Activated T-helper 9 cell treated with anti-CD3 and anti-CD28 coated beads, Interleukin-2, amount 50 U/mL, for 16 hours (primary cell): ENCODE measurements around the gene ARHGEF28.

ENCODE experiments used
- DNase-seq: peaks from one replicate; pipeline ENCODE4 v3.0.0-alpha.2; 2020; ENCODE audit warnings: low read depth

ARHGEF28 gene

GRCh38 chr5:73943397-73943796, 317.4 kb downstream of the ARHGEF28 start:
- no peak for DNase-seq

- DNase-seq: no peak
These were observed 318.6 kb downstream of the ARHGEF28 start for GRCh38 chr5:73944581-73944980.

GRCh38 chr5:73945505-73945904, 319.5 kb downstream of the ARHGEF28 start:
- DNase-seq: no peak

GRCh38 chr5:73946278-73946677, 320.3 kb downstream of the ARHGEF28 start:
- DNase-seq: no peak

- DNase-seq: no peak
These were observed 321.1 kb downstream of the ARHGEF28 start for GRCh38 chr5:73946919-73947602.

- no peak for DNase-seq
These were observed 322.1 kb downstream of the ARHGEF28 start for GRCh38 chr5:73947906-73948640.

- no peak for DNase-seq
These were observed 322.7 kb downstream of the ARHGEF28 start for GRCh38 chr5:73948720-73949119.

- no peak for DNase-seq
These were observed 324.5 kb downstream of the ARHGEF28 start for GRCh38 chr5:73950441-73950873.

- no peak for DNase-seq
These were observed 325.0 kb downstream of the ARHGEF28 start for GRCh38 chr5:73950912-73951430.

- no peak for DNase-seq
These were observed 326.9 kb downstream of the ARHGEF28 start for GRCh38 chr5:73952872-73953271.

GRCh38 chr5:73954381-73954780, 328.4 kb downstream of the ARHGEF28 start:
- no peak for DNase-seq

GRCh38 chr5:73955271-73955846, 329.4 kb downstream of the ARHGEF28 start:
- DNase-seq: no peak

- no peak for DNase-seq
These were observed 331.5 kb downstream of the ARHGEF28 start for GRCh38 chr5:73957397-73958001.

- no peak for DNase-seq
These were observed 332.0 kb downstream of the ARHGEF28 start for GRCh38 chr5:73958037-73958436.

GRCh38 chr5:73960023-73960422, 334.0 kb downstream of the ARHGEF28 start:
- no peak for DNase-seq

- no peak for DNase-seq
These were observed 334.4 kb downstream of the ARHGEF28 start for GRCh38 chr5:73960426-73960825.

- DNase-seq: no peak
These were observed 336.9 kb downstream of the ARHGEF28 start for GRCh38 chr5:73962801-73963425.

GRCh38 chr5:73964352-73964865, 338.4 kb downstream of the ARHGEF28 start:
- no peak for DNase-seq

GRCh38 chr5:73966451-73966850, 340.5 kb downstream of the ARHGEF28 start:
- no peak for DNase-seq

GRCh38 chr5:73967347-73967746, 341.4 kb downstream of the ARHGEF28 start:
- no peak for DNase-seq

GRCh38 chr5:73968246-73968645, 342.2 kb downstream of the ARHGEF28 start:
- DNase-seq: no peak

- DNase-seq: no peak
These were observed 342.7 kb downstream of the ARHGEF28 start for GRCh38 chr5:73968729-73969128.
